GM21528 (cell line): ENCODE results near the gene NOD1.

Source experiments
- ATAC-seq: cut with Tn5 transposase; IDR thresholded peaks from one replicate; pipeline ENCODE4 v1.9.1; 2021; ENCODE audit warnings: mild to moderate bottlenecking, moderate library complexity; ENCODE audit not compliant: unreplicated experiment, low FRiP score

The NOD1 gene

DNA sequence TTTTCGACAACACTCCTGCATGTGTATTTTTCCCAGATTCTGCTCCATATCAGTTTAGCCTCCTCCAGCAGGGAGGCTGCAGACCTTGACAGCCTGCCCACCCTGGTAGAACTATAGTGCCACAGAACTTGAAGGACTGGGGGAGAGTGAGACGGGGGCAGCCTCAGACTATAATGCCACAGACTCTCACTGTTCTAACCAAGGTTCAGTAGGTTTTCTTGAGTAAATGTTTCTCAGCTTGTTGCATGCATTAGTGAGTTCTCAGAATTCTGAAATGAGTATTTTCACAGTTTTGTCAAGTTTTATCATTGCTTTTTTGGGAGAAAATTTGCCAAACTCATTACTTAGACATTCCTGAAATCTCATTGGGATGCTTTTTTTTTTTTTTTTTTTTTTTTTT is 98.3 kb downstream of the NOD1 start:
- no peak for ATAC-seq

DNA sequence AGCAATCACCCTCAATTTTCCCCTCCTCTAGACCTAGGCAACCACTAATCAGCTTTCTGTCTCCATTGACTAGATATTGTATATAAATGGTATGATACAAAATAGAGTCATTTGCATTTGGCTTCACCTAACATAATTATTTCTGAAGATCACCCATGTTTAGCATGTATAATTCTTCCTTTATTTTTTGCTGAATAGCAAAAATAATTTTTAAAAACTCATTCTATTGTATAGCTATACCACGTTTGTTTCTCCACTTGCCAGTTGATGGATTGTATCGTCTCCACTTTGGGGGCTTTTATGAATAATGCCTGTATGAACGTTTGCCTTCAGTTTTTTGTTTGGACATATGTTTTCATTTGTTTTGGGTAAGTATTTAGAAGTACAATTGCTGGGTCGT is 98.8 kb downstream of the NOD1 start:
- ATAC-seq: no peak

DNA sequence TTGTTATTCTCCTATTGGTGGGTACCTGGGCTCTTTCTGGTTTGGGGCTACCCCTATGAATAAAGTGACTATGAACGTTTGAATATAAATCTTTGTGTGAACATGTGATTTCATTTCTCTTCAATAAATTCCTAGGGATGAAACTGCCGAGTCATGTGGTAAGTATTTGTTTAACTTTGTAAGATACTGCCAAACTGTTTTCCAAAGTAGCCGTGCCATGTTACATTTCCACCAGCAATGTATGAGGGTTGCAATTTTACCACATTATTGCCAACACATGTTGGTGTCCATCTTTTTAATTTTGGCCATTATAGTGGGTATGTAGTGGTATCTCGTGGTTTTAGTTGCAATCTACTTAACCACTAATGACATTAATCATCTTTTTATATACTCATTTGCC is 99.5 kb downstream of the NOD1 start:
- ATAC-seq: no peak

DNA sequence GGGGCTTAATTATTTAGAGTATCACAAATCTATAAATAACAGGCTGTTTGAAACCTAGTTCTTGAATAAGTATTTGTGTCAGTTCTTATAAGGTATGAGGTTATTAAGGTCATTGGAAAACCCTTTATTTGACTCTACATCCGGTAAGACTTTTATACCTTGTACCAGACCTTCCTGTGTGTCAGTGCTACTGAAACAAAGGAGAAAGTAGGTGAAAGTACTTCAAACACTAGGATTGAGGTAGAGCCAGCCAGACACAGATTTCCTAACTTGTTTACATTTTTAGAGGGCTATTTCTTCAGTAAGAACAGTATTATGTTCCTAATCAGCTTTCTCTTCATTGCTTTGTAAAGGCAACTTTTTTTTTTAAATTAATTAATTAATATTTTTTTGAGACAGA is 100.3 kb downstream of the NOD1 start:
- ATAC-seq: no peak
